IMR-90 (cell line): Measurements from ENCODE around the gene LRRK2. TPM values are rescaled to one million over a fixed set of nuclear protein-coding genes. Genes with fewer than 3 reads are reported as not detected.

Experiments used
- ATAC-seq: fragments of 200-7000 bp; cut with Tn5 transposase; 2 replicates; pipeline ENCODE4 v1.9.1; 2020; ENCODE audit warnings: low read depth, mild to moderate bottlenecking, moderate library complexity
- BruUV-seq: library from RNA; stranded (reverse); fragments of 400-500 nt; replicated peaks from 2 replicates; lab custom pipeline; 2021; lab: Mats Ljungman, UMichigan
- CTCF ChIA-PET: fragments of 300-600 bp; formaldehyde crosslinking; extraction: SDS; loops from one replicate; lab custom pipeline; 2021; ENCODE audit warnings: antibody characterized with exemption; lab: Yijun Ruan, JAX
- POLR2A ChIA-PET: fragments of 300-600 bp; sonication (Branson Sonifier 250); formaldehyde crosslinking; loops from one replicate; lab custom pipeline; 2022; ENCODE audit warnings: antibody characterized with exemption; ENCODE audit not compliant: unreplicated experiment; lab: Charles Lee
- DNase-seq: peaks from one replicate; pipeline ENCODE4 v3.0.0; 2013
- H2AFZ ChIP-seq: replicated peaks from 2 replicates; pipeline ENCODE3; 2013; ENCODE audit warnings: low read length, mild to moderate bottlenecking; ENCODE audit not compliant: poor library complexity
- H2AK5ac ChIP-seq: 2 replicates; pipeline ENCODE4 v1.6.1; 2013; ENCODE audit warnings: low read depth, low read length, inconsistent platforms
- H2AK9ac ChIP-seq: replicated peaks from 2 replicates; pipeline ENCODE3; 2013; ENCODE audit warnings: mild to moderate bottlenecking, low read depth, low read length, moderate library complexity; ENCODE audit not compliant: poor library complexity
- H2BK120ac ChIP-seq: 2 replicates; pipeline ENCODE4 v1.6.1; 2013; ENCODE audit warnings: low read depth, low read length, inconsistent platforms
- H2BK15ac ChIP-seq: 3 replicates; pipeline ENCODE4 v1.6.1; 2013; ENCODE audit warnings: low read depth, low read length, inconsistent platforms
- H2BK20ac ChIP-seq: 2 replicates; pipeline ENCODE4 v1.6.1; 2013; ENCODE audit warnings: low read depth, mild to moderate bottlenecking, inconsistent platforms, low read length, moderate library complexity
- H2BK5ac ChIP-seq: 2 replicates; pipeline ENCODE4 v1.6.1; 2013; ENCODE audit warnings: mild to moderate bottlenecking, low read depth, low read length, inconsistent platforms; ENCODE audit not compliant: poor library complexity, severe bottlenecking
- H3K14ac ChIP-seq: replicated peaks from 2 replicates; pipeline ENCODE4 v1.6.1; 2013; ENCODE audit warnings: low read depth, low read length, inconsistent platforms
- H3K18ac ChIP-seq: 2 replicates; pipeline ENCODE4 v1.6.1; 2013; ENCODE audit warnings: low read depth, low read length, control low read depth
- H3K23ac ChIP-seq: 2 replicates; pipeline ENCODE4 v1.6.1; 2013; ENCODE audit warnings: low read depth, low read length, inconsistent platforms
- H3K27ac ChIP-seq: 2 replicates; pipeline ENCODE4 v1.5.1; 2013; ENCODE audit warnings: mild to moderate bottlenecking, control low read depth, low read length; ENCODE audit not compliant: insufficient read depth
- H3K27me3 ChIP-seq: 2 replicates; pipeline ENCODE4 v1.6.1; 2013; ENCODE audit warnings: low read length; ENCODE audit not compliant: control insufficient read depth, insufficient read depth
- H3K36me3 ChIP-seq: 2 replicates; pipeline ENCODE4 v1.6.1; 2013; ENCODE audit warnings: low read length, mixed read lengths; ENCODE audit not compliant: control insufficient read depth, insufficient read depth
- H3K4ac ChIP-seq: 2 replicates; pipeline ENCODE4 v1.6.1; 2013; ENCODE audit warnings: low read depth, low read length, inconsistent platforms
- H3K4me1 ChIP-seq: 2 replicates; pipeline ENCODE4 v1.6.1; 2013; ENCODE audit warnings: low read length, mixed read lengths; ENCODE audit not compliant: control insufficient read depth, insufficient read depth
- H3K4me2 ChIP-seq: 2 replicates; pipeline ENCODE4 v1.6.1; 2013; ENCODE audit warnings: low read depth, mild to moderate bottlenecking, control low read depth, low read length, moderate library complexity
- H3K4me3 ChIP-seq: 2 replicates; pipeline ENCODE4 v1.5.1; 2013; ENCODE audit warnings: low read depth, mild to moderate bottlenecking, control low read depth, low read length, moderate library complexity; ENCODE audit not compliant: insufficient read depth
- H3K56ac ChIP-seq: 2 replicates; pipeline ENCODE4 v1.6.1; 2013; ENCODE audit warnings: low read length, inconsistent platforms; ENCODE audit not compliant: insufficient read depth; ENCODE audit errors: extremely low read depth
- H3K79me1 ChIP-seq, 2 experiments: 2 replicates each; pipeline ENCODE4 v1.6.1; 2013; ENCODE audit warnings: low read length in 2 of 2, inconsistent platforms in 1 of 2, low read depth in 1 of 2
- H3K9ac ChIP-seq: 2 replicates; pipeline ENCODE4 v1.6.1; 2013; ENCODE audit warnings: low read depth, low read length, control low read depth
- H3K9me1 ChIP-seq: 2 replicates; pipeline ENCODE4 v1.6.1; 2013; ENCODE audit warnings: low read length, inconsistent platforms; ENCODE audit not compliant: insufficient read depth
- H3K9me3 ChIP-seq: 2 replicates; pipeline ENCODE4 v1.6.1; 2013; ENCODE audit warnings: low read length; ENCODE audit not compliant: control insufficient read depth, insufficient read depth
- H4K20me1 ChIP-seq: 2 replicates; pipeline ENCODE4 v1.6.1; 2013; ENCODE audit warnings: low read length, inconsistent platforms; ENCODE audit not compliant: insufficient read depth
- H4K5ac ChIP-seq: 2 replicates; pipeline ENCODE4 v1.6.1; 2013; ENCODE audit warnings: mild to moderate bottlenecking, low read depth, low read length, control low read depth
- H4K8ac ChIP-seq, 2 experiments: 2 replicates each; pipeline ENCODE4 v1.6.1; 2013; ENCODE audit warnings: low read depth in 2 of 2, low read length in 2 of 2, control low read depth in 1 of 2, inconsistent platforms in 1 of 2
- H4K91ac ChIP-seq: 2 replicates; pipeline ENCODE4 v1.6.1; 2013; ENCODE audit warnings: low read depth, low read length, inconsistent platforms; ENCODE audit not compliant: insufficient read depth
- BHLHE40 ChIP-seq: fragments of 150-350 bp; IDR thresholded peaks from 2 replicates; pipeline ENCODE4 v1.6.1; 2016; ENCODE audit warnings: mild to moderate bottlenecking, low read depth, low read length
- CEBPB ChIP-seq: IDR thresholded peaks from 2 replicates; pipeline ENCODE4 v1.6.1; 2012; ENCODE audit warnings: low read depth, low read length, improper control_type of control experiment
- CHD1 ChIP-seq: IDR thresholded peaks from 2 replicates; pipeline ENCODE4 v1.6.1; 2012; ENCODE audit warnings: low read depth, low read length, improper control_type of control experiment
- FOS ChIP-seq: fragments of 150-350 bp; IDR thresholded peaks from 2 replicates; pipeline ENCODE4 v1.6.1; 2016; ENCODE audit warnings: low read depth, low read length
- MAFK ChIP-seq: IDR thresholded peaks from 2 replicates; pipeline ENCODE4 v1.6.1; 2012; ENCODE audit warnings: low read depth, low read length, improper control_type of control experiment
- MAZ ChIP-seq: IDR thresholded peaks from 2 replicates; pipeline ENCODE4 v1.6.1; 2012; ENCODE audit warnings: low read depth, mild to moderate bottlenecking, low read length, improper control_type of control experiment, moderate library complexity, borderline replicate concordance
- MXI1 ChIP-seq: IDR thresholded peaks from 2 replicates; pipeline ENCODE4 v1.6.1; 2012; ENCODE audit warnings: low read depth, mild to moderate bottlenecking, low read length, moderate library complexity, borderline replicate concordance
- NFE2L2 ChIP-seq: fragments of 150-350 bp; IDR thresholded peaks from 2 replicates; pipeline ENCODE4 v1.6.1; 2016; ENCODE audit warnings: low read depth, mild to moderate bottlenecking, low read length
- RAD21 ChIP-seq: IDR thresholded peaks from 2 replicates; pipeline ENCODE4 v1.6.1; 2012; ENCODE audit warnings: low read length, improper control_type of control experiment
- RCOR1 ChIP-seq: IDR thresholded peaks from 2 replicates; pipeline ENCODE4 v1.6.1; 2012; ENCODE audit warnings: mild to moderate bottlenecking, low read length, improper control_type of control experiment; ENCODE audit not compliant: insufficient replicate concordance
- RFX5 ChIP-seq: IDR thresholded peaks from 2 replicates; pipeline ENCODE4 v1.8.0; 2012; ENCODE audit warnings: low read depth, mild to moderate bottlenecking, low read length, moderate library complexity
- SMC3 ChIP-seq: fragments of 150-350 bp; IDR thresholded peaks from 2 replicates; pipeline ENCODE4 v1.6.1; 2016; ENCODE audit warnings: low read depth, mild to moderate bottlenecking, antibody characterized with exemption, low read length, moderate library complexity
- USF2 ChIP-seq: fragments of 150-350 bp; IDR thresholded peaks from 2 replicates; pipeline ENCODE4 v1.6.1; 2017; ENCODE audit warnings: mild to moderate bottlenecking, antibody characterized with exemption, low read length, low read depth
- WGBS, 2 experiments: methylation state at CpG; one replicate each; pipeline versions ENCODE4 v1.1.5 to v1.1.7; 2013; ENCODE audit warnings: missing lambda C conversion rate in 2 of 2; ENCODE audit not compliant: insufficient read length in 1 of 2; ENCODE audit errors: extremely low coverage in 2 of 2; 5-methylcytosine and 5-hydroxymethylcytosine counted together
- dilution Hi-C: fragments of 300-500 bp; cut with HindIII; formaldehyde crosslinking; loops from one replicate; pipeline ENCODE4 v1.14.3; 2018; ENCODE audit warnings: low sequenced_read_pairs; ENCODE audit not compliant: unreplicated experiment
- in situ Hi-C: fragments of 300-500 bp; cut with MboI; formaldehyde crosslinking; loops from 3 replicates; pipeline ENCODE4 v1.14.3; 2019; ENCODE audit warnings: low sequenced_read_pairs, inconsistent platforms, mixed read lengths
- intact Hi-C: fragments of 100-400 bp; cut with micrococcal nuclease; formaldehyde crosslinking; loops from 2 replicates; pipeline ENCODE4 v1.10.0; 2022
- polyA plus RNA-seq, 3 experiments: library from polyadenylated mRNA; depleted of rRNA; stranded (reverse); fragments of >200 nt; gene quantifications; 2 replicates each; pipeline ENCODE4 v1.2.3, GENCODE V29; 2012; ENCODE audit warnings: low replicate concordance in 1 of 3
- total RNA-seq: library from RNA; depleted of rRNA; stranded (reverse); fragments of >200 nt; gene quantifications from 2 replicates; pipeline ENCODE4 v1.2.3, GENCODE V29; 2012
- TF ChIP-seq, protein P1 (sequence below): fragments of 150-350 bp; IDR thresholded peaks from 2 replicates; pipeline ENCODE4 v1.6.1; 2016; ENCODE audit warnings: low read depth, mild to moderate bottlenecking, low read length, moderate library complexity, borderline replicate concordance

LRRK2 gene
- total and polyA plus RNA-seq, 2 of the 4 experiments (the other 2 are of a cell fraction), result 0.17 to 0.54 TPM

- no peak overlapping the region for H3K4me2 ChIP-seq
- intact Hi-C loops, result no loop called here
- no peak overlapping the region for H3K18ac ChIP-seq
- H4K5ac ChIP-seq, result no peak overlapping the region
- no peaks in the 10 kb centered on the region for H4K20me1 ChIP-seq
- H3K27me3 ChIP-seq, result no peaks in the 10 kb centered on the region
- no peak overlapping the region for H2AFZ ChIP-seq
- H3K36me3 ChIP-seq, result no peaks in the 10 kb centered on the region
- no peak overlapping the region for H4K91ac ChIP-seq
- POLR2A ChIA-PET, result no interaction called here
- H4K8ac ChIP-seq, result no peak overlapping the region
- no peak overlapping the region for H3K14ac ChIP-seq
- H3K4me1 ChIP-seq, result no peaks in the 10 kb centered on the region
- H3K79me1 ChIP-seq, result no peaks in the 10 kb centered on the region
- no peak overlapping the region for H2AK5ac ChIP-seq
- no peaks in the 10 kb centered on the region for H3K9me1 ChIP-seq
- no peak overlapping the region for H2BK5ac ChIP-seq
- DNase-seq, result no peak
- WGBS, 2 experiments, result no CpG with 5 or more reads among the region's 1 CpG
- CTCF ChIA-PET, result no interaction called here
- in situ Hi-C loops, result no loop called here
- TF ChIP-seq MAFK (no peak), MXI1 (no peak), SMC3 (no peak), CEBPB (no peak), RAD21 (no peak), RCOR1 (no peak), NFE2L2 (no peak), RFX5 (no peak), FOS (no peak), USF2 (no peak), CHD1 (no peak), MAZ (no peak), BHLHE40 (no peak)
- TF ChIP-seq, protein P1, sequence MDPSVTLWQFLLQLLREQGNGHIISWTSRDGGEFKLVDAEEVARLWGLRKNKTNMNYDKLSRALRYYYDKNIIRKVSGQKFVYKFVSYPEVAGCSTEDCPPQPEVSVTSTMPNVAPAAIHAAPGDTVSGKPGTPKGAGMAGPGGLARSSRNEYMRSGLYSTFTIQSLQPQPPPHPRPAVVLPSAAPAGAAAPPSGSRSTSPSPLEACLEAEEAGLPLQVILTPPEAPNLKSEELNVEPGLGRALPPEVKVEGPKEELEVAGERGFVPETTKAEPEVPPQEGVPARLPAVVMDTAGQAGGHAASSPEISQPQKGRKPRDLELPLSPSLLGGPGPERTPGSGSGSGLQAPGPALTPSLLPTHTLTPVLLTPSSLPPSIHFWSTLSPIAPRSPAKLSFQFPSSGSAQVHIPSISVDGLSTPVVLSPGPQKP, result no peak
- H2BK120ac ChIP-seq, result no peak overlapping the region
- no peak overlapping the region for H3K9ac ChIP-seq
- H2AK9ac ChIP-seq, result no peak overlapping the region
- no peak overlapping the region for H3K23ac ChIP-seq
- H2BK20ac ChIP-seq, result no peak overlapping the region
- H3K4ac ChIP-seq, result no peak overlapping the region
- H3K9me3 ChIP-seq, result no peaks in the 10 kb centered on the region
- no peak overlapping the region for H3K56ac ChIP-seq
- no peak overlapping the region for H3K4me3 ChIP-seq
- dilution Hi-C loops, result no loop called here
- BruUV-seq, result no TSS peak
- H3K27ac ChIP-seq, result no peak overlapping the region
- ATAC-seq, result no peak
- H2BK15ac ChIP-seq, result no peak overlapping the region
Observed at GRCh38 chr12:40181490-40181889, 43.3 kb upstream of the LRRK2 start.
